BJ (cell line): ENCODE measurements around the gene C19orf25. TPM values are rescaled to one million over a fixed set of nuclear protein-coding genes. Genes with fewer than 3 reads are reported as not detected.

Experiments used
- CTCF ChIA-PET: fragments of 350-600 bp; formaldehyde crosslinking; extraction: SDS; loops from one replicate; lab custom pipeline; 2021; ENCODE audit warnings: antibody characterized with exemption, inconsistent platforms; lab: Yijun Ruan, JAX
- POLR2A ChIA-PET: fragments of 300-600 bp; sonication (Branson Sonifier 250); formaldehyde crosslinking; extraction: SDS; loops from one replicate; lab custom pipeline; 2021; ENCODE audit warnings: antibody characterized with exemption; lab: Charles Lee
- DNase-seq: peaks from one replicate; pipeline ENCODE4 v3.0.0-alpha.2; 2011; ENCODE audit warnings: low read depth
- H3K27me3 ChIP-seq: 2 replicates; pipeline ENCODE4 v1.6.0; 2011; ENCODE audit warnings: low read length; ENCODE audit not compliant: control insufficient read depth, insufficient read depth
- H3K36me3 ChIP-seq: 2 replicates; pipeline ENCODE4 v1.5.1; 2011; ENCODE audit warnings: low read length; ENCODE audit not compliant: control insufficient read depth, insufficient read depth
- H3K4me3 ChIP-seq: 2 replicates; pipeline ENCODE4 v1.5.1; 2011; ENCODE audit warnings: low read depth, mild to moderate bottlenecking, control low read depth, low read length
- polyA plus RNA-seq: library from polyadenylated mRNA; depleted of rRNA; stranded (reverse); fragments of >200 nt; gene quantifications from 2 replicates; pipeline ENCODE4 v1.2.3, GENCODE V29; 2011
- TF ChIP-seq, protein P1 (sequence below): IDR thresholded peaks from 2 replicates; pipeline ENCODE4 v1.5.1; 2011; ENCODE audit warnings: low read depth, mild to moderate bottlenecking, control low read depth, inconsistent platforms, low read length, moderate library complexity; ENCODE audit not compliant: insufficient read depth

C19orf25 gene
- polyA plus RNA-seq, 1 experiment = 32.6 TPM

DNA sequence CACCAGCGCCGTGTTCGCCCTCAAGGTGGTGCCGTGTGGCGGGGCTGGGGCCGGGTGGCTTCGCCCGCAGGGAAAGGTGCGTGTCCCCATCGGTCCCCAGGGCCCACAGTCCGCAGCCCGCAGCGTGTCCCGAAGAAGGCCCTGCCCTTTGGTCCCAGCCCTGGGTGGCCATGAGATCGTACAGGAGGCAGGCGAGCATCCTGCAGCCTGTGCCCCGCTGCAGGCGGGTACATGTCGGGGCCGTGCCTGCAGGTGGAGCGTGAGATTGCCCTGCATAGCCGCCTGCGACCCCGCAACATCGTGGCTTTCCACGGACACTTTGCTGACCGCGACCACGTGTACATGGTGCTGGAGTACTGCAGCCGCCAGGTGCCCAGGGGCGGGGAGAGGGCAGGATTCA is 46.3 kb upstream of the C19orf25 start:
- TF ChIP-seq, protein P1, sequence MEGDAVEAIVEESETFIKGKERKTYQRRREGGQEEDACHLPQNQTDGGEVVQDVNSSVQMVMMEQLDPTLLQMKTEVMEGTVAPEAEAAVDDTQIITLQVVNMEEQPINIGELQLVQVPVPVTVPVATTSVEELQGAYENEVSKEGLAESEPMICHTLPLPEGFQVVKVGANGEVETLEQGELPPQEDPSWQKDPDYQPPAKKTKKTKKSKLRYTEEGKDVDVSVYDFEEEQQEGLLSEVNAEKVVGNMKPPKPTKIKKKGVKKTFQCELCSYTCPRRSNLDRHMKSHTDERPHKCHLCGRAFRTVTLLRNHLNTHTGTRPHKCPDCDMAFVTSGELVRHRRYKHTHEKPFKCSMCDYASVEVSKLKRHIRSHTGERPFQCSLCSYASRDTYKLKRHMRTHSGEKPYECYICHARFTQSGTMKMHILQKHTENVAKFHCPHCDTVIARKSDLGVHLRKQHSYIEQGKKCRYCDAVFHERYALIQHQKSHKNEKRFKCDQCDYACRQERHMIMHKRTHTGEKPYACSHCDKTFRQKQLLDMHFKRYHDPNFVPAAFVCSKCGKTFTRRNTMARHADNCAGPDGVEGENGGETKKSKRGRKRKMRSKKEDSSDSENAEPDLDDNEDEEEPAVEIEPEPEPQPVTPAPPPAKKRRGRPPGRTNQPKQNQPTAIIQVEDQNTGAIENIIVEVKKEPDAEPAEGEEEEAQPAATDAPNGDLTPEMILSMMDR = no peak
- no peak for DNase-seq
- H3K4me3 ChIP-seq = no peak overlapping the region
- ChIA-PET POLR2A (no interaction called here), CTCF (interaction anchor here (1.4 kb wide), 1 partner anchor 21 kb away, joined by 5 read pairs; no protein-coding TSS in a partner anchor)
- H3K27me3 ChIP-seq = peaks cover 16% of the 10 kb centered on the region
- H3K36me3 ChIP-seq = no peaks in the 10 kb centered on the region

GRCh38 chr19:1524972-1525325 is 45.9 kb upstream of the C19orf25 start:
- Histone ChIP-seq H3K4me3 (no peak overlapping the region), H3K36me3 (no peaks in the 10 kb centered on the region), H3K27me3 (peaks cover 16% of the 10 kb centered on the region)
- DNase-seq = no peak
- CTCF ChIA-PET = interaction anchor here (1.4 kb wide), 1 partner anchor 21 kb away, joined by 5 read pairs; no protein-coding TSS in a partner anchor
- TF ChIP-seq, protein P1 = no peak
- POLR2A ChIA-PET = no interaction called here

DNA sequence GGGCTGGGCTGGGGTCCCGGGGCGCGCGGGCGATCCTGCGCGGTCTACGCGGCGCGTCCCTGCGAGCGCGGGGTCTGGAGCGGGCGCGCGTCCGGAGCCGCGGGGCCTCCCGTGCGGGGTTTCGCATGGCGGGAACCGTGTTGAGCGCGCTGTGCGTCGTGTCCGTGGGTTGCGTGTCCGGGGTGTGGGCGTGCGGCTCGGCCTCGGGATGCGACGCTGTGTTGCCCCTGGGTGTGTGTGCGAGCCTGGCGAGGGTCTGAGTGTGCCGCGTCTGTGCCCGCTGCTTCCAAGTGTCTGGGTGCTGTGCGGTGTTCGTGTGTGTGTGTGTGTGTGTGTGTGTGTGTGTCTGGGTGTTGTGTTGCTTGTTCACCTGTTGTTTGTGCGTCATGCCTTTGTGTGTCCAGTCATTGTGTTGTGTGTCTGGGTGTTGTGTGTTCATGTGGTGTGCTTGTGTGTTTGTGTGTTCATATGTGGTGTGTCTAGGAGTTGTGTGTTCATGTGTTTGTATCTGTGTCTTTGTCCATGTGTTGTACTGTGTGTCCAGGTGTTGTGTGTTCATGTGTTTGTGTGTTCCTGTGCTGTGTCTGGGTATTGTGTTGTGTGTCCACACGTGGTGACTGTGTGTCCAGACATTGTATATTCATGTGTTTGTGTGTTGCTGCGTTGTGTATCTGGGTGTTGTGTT is 45.4 kb upstream of the C19orf25 start:
- ChIA-PET POLR2A (no interaction called here), CTCF (interaction anchor here (1.4 kb wide), 1 partner anchor 22 kb away, joined by 5 read pairs; no protein-coding TSS in a partner anchor)
- Histone ChIP-seq H3K27me3 (peaks cover 18% of the 10 kb centered on the region), H3K4me3 (no peak overlapping the region), H3K36me3 (no peaks in the 10 kb centered on the region)
- TF ChIP-seq, protein P1 = no peak
- no peak for DNase-seq

GRCh38 chr19:1523412-1524286 is 44.6 kb upstream of the C19orf25 start, which contains the start of gene PLK5:
TSS of gene PLK5 (plus strand) at chr19:1524077. CDS start at chr19:1526997, 2,920 bp downstream.
- TF ChIP-seq, protein P1 = no peak
- ChIA-PET CTCF (interaction anchor here (0.7 to 1.0 kb wide), 3 partner anchors 10 to 149 kb away, joined by 3 to 4 read pairs (median 3); no protein-coding TSS in a partner anchor), POLR2A (no interaction called here)
- H3K4me3 ChIP-seq = no peak within 1 kb of the TSS
- H3K36me3 ChIP-seq = no peaks in the 10 kb centered on the region
- H3K27me3 ChIP-seq = peaks cover 18% of the 10 kb centered on the region
- no peak for DNase-seq

- no peak overlapping the region for H3K4me3 ChIP-seq
- H3K27me3 ChIP-seq = peaks cover 19% of the 10 kb centered on the region
- no peak for DNase-seq
- TF ChIP-seq, protein P1 = no peak
- H3K36me3 ChIP-seq = no peaks in the 10 kb centered on the region
- ChIA-PET CTCF (interaction anchor here (0.7 to 1.0 kb wide), 3 partner anchors 10 to 149 kb away, joined by 3 to 4 read pairs (median 3); no protein-coding TSS in a partner anchor), POLR2A (no interaction called here)
Observed at GRCh38 chr19:1522838-1523237, 43.8 kb upstream of the C19orf25 start.
